GM10248 (cell line): ENCODE results near the gene RAD51B.
A peak's percentile ranks its signal among the peaks of the same experiment; 100 is the strongest.
"Not testable (repeated sequence)": the region's sequence is repeated elsewhere in the genome, so short reads cannot be mapped to it uniquely, and the experiment has no call there.

ENCODE experiments used
- CTCF ChIA-PET: fragments of 300-600 bp; sonication (Branson Sonifier 250); formaldehyde crosslinking; extraction: SDS; loops from one replicate; lab custom pipeline; 2021; ENCODE audit warnings: antibody characterized with exemption; lab: Yijun Ruan, JAX
- POLR2A ChIA-PET: fragments of 350-650 bp; sonication (Branson Sonifier 250); formaldehyde crosslinking; extraction: SDS; loops from one replicate; lab custom pipeline; 2020; ENCODE audit warnings: antibody characterized with exemption; lab: Yijun Ruan, JAX
- DNase-seq: peaks from one replicate; pipeline ENCODE4 v3.0.0; 2012; ENCODE audit errors: extremely low spot score
- TF ChIP-seq, protein P1 (sequence below): IDR thresholded peaks from 2 replicates; pipeline ENCODE4 v1.5.1; 2012; ENCODE audit warnings: mild to moderate bottlenecking, low read depth; ENCODE audit errors: extremely low read depth, missing control alignments, control extremely low read depth

RAD51B gene

DNA sequence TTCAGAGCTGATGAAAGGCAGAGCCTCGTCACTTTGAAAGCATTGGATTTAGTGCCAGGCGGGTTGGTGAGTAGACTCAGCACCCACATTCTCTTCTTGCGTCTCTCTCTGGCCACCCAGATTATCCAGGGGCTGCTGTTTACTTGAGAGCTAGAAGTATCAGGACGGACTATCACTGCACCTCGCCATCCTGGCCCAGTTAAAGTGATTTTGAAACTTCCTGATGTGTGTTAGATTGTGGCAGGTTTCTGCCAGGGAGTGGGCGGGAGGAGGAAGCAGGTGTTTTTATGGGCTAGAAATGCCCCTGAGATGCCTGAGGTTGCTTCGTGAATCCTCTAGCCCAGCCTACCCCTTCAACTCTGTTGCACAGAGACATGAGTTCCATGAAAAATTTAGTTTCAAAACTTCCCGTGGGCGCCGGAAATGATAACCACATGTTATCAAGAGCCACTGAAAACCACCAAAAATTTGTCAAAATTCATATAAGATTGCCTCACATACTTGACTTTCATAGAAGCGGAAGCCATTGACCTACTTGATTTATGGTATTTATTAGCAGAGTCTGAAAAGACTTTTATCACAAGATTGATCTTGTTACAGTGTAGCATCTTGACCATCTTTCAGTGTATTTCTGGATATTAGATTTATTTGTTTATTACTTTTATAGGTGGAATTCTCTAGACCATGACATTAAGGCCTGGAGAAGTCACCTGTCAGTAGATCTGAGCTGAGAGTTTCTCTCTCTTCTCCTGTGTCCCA, 466.0 kb downstream of the RAD51B start:
- TF ChIP-seq, protein P1, sequence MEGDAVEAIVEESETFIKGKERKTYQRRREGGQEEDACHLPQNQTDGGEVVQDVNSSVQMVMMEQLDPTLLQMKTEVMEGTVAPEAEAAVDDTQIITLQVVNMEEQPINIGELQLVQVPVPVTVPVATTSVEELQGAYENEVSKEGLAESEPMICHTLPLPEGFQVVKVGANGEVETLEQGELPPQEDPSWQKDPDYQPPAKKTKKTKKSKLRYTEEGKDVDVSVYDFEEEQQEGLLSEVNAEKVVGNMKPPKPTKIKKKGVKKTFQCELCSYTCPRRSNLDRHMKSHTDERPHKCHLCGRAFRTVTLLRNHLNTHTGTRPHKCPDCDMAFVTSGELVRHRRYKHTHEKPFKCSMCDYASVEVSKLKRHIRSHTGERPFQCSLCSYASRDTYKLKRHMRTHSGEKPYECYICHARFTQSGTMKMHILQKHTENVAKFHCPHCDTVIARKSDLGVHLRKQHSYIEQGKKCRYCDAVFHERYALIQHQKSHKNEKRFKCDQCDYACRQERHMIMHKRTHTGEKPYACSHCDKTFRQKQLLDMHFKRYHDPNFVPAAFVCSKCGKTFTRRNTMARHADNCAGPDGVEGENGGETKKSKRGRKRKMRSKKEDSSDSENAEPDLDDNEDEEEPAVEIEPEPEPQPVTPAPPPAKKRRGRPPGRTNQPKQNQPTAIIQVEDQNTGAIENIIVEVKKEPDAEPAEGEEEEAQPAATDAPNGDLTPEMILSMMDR, result no peak
- POLR2A ChIA-PET, result interaction anchor here (1.6 kb wide), 1 partner anchor 116 kb away, joined by 4 read pairs; no protein-coding TSS in a partner anchor
- DNase-seq, result no peak
- CTCF ChIA-PET, result interaction anchor here (0.8 to 1.9 kb wide), 9 partner anchors 12 to 531 kb away, joined by 3 to 8 read pairs (median 3); no protein-coding TSS in a partner anchor

DNA sequence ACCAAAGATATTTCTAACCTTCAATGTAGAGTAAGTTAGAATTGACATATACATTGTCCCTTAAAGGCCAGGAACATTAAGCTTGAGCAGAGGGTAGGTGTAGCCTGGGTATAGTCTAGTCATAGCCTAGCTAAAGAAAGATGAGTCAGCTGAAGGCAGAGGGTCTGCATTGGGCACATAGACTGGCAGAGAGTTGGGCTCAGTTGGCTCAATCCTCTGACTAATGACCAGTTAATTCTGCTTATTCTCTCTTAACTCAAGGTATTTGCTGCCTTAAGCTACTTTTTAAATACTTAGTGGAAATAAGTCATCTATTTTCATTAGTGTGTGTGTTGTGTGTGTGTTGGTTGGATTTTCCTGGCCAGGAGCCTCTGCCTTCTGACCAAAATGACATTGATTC, 467.1 kb downstream of the RAD51B start:
- ChIA-PET CTCF (interaction anchor here (1.0 to 2.0 kb wide), 7 partner anchors 8 to 73 kb away, joined by 3 to 8 read pairs (median 5); no protein-coding TSS in a partner anchor), POLR2A (interaction anchor here (1.6 kb wide), 1 partner anchor 115 kb away, joined by 4 read pairs; no protein-coding TSS in a partner anchor)
- TF ChIP-seq, protein P1, result no peak
- no peak for DNase-seq

DNA sequence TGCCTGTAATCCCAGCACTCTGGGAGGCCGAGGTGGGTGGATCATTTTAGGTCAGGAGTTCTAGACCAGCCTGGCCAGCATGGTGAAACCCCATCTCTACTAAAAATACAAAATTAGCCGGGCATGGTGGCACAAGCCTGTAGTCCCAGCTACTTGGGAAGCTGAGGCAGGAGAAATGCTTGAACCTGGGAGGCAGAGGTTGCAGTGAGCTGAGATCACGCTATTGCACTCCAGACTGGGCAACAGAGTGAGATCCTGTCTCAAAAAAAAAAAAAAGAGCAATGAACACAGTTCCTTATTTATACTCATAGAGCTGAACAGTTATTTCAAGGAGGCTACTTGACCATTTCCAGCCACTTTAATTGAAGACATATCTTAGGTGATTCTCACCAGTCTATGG, 469.9 kb downstream of the RAD51B start:
- CTCF ChIA-PET, result interaction anchor here (0.9 to 2.0 kb wide), 6 partner anchors 9 to 554 kb away, joined by 3 to 4 read pairs (median 4); no protein-coding TSS in a partner anchor
- POLR2A ChIA-PET, DNase-seq: not testable (repeated sequence)

DNA sequence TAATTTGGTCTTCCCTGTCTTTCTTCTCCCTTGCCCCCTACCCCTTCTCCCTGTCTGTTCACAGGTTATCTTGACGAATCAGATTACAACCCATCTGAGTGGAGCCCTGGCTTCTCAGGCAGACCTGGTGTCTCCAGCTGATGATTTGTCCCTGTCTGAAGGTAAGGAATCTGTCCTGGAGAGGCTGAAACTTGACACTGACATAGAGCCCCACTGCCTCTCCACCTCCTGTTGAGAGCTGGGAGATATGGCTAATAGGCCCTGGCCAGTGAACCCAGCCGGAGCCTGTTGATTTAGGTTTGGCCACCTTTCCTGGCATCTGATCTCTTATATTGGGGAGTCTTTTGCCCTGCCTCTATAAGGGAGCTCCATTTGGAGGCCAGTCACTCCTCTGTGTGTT, 472.2 kb downstream of the RAD51B start:
- no peak for DNase-seq
- CTCF ChIA-PET, result interaction anchor here (0.7 to 2.3 kb wide), 12 partner anchors 10 to 525 kb away, joined by 3 to 6 read pairs (median 3); no protein-coding TSS in a partner anchor
- TF ChIP-seq, protein P1, result no peak
- POLR2A ChIA-PET, result interaction anchor here (0.5 to 1.5 kb wide), 3 partner anchors 8 to 517 kb away, joined by 3 read pairs; no protein-coding TSS in a partner anchor

DNA sequence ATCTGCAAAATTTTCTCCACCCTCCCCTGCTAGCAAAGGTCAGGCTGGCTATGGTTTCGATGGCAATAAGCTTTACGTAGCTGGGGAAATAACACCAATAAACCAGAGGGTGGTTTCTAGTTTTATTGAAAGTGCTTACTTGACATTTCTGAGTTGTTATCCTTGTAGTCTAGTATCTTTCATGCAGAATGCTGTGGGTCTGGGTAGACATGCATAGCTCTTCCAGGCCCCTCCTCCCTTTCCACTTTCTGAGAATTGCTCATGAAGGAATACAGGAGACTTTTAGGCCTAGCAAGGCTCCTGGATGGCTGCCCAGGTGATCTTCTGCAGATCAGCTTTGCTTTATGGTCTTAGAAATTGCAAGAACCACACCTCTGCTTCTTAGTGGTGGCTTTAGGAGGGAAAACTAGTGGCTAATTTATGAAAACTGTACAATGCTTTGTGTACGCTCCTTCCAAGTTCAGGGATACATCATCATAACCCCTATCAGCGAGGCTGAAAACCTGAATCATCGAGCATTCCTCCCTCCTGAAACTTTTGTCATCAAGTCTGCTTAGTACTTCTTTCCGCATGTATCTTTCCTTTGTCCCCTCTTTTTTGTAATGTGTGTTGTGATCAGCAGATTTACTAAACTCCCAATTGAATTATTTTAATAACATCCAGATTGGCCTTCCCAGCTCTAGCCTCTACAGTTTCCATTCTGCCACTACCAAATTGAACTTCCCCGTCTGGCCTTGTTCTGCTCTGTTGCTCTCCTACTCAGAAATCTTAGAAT, 473.0 kb downstream of the RAD51B start:
- ChIA-PET CTCF (interaction anchor here (0.8 to 2.3 kb wide), 16 partner anchors 9 to 551 kb away, joined by 3 to 6 read pairs (median 3); no protein-coding TSS in a partner anchor), POLR2A (interaction anchor here (0.5 to 1.5 kb wide), 3 partner anchors 9 to 516 kb away, joined by 3 read pairs; no protein-coding TSS in a partner anchor)
- DNase-seq, result no peak

DNA sequence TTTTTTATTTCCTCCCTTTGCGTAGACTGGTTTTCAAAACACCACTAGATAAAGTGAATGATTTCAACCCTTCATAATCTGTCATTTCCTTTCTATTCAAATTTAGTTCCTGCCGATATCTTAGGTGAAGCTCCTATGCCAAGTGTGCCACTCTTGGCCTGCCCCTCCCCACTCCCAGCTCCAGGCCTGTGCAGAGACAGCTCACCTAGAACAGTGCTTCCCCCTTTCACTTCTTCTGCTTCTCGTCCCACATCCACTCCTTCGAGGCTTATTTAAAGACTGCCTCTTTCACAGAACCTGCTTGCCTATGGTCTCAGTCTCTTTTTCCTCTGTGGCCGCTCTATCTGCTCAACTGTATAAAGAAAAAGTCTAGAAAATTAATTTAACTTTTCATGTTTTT, 473.8 kb downstream of the RAD51B start:
- POLR2A ChIA-PET, result no interaction called here

More for the DNA sequence above, 473.0 kb downstream of the RAD51B start:
- TF ChIP-seq, protein P1, result no peak

More for the DNA sequence above, 473.8 kb downstream of the RAD51B start:
- peak; percentile 23 for DNase-seq
- TF ChIP-seq, protein P1, result no peak
- CTCF ChIA-PET, result interaction anchor here (0.8 to 2.2 kb wide), 7 partner anchors 11 to 550 kb away, joined by 3 to 6 read pairs (median 3); no protein-coding TSS in a partner anchor
